Measurements from ENCODE around the gene BRD7.

DNA sequence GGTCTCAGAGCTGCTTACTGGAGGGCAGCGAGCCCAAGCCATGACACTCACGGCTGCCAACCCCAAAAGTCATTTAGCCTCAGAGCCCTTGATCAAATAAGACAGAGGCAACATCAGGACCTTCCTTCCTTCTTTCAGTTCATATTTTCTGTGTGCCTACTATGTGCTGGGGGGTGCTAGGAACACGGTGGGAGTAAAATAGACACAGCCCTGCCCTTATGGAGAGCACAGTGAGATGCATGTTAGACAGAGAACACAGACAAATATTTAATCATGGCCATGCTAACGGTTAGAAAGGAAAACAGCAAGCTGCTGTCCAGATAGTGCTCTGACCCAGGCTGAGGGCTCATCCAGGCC, 4.5 kb upstream of the BRD7 start:
- no peak for TF ChIP-seq CBX3 (IDR thresholded peaks at IDR 0.05; ENCODE audit: borderline replicate concordance, low read depth)
- TF ChIP-seq NFYB (IDR thresholded peaks at IDR 0.05; ENCODE audit: insufficient read depth, low read depth, low read length): no peak
- TF ChIP-seq FOXK2 (IDR thresholded peaks at IDR 0.05): no peak
- no peak for TF ChIP-seq GABPA (IDR thresholded peaks at IDR 0.05; ENCODE audit: low read depth)
- no peak for TF ChIP-seq CTCF (IDR thresholded peaks at IDR 0.05 in 2 of 3, conservative IDR thresholded peaks at IDR 0.05 in 1 of 3; ENCODE audit: control insufficient read depth in 2 of 3, extremely low read depth in 1 of 3, insufficient read depth in 1 of 3, low read depth in 3 of 3, low read length in 3 of 3)
- TF ChIP-seq TCF12 (IDR thresholded peaks at IDR 0.05; ENCODE audit: low read depth, low read length): no peak
- no peak for TF ChIP-seq POLR2A (IDR thresholded peaks at IDR 0.05; ENCODE audit: low read depth, low read length)
- no peak for TF ChIP-seq ETV6 (conservative IDR thresholded peaks at IDR 0.05 in 1 of 2, IDR thresholded peaks at IDR 0.05 in 1 of 2; ENCODE audit: borderline replicate concordance in 1 of 2, low read depth in 1 of 2)
- TF ChIP-seq EP300 (IDR thresholded peaks at IDR 0.05; ENCODE audit: borderline replicate concordance in 1 of 2, control insufficient read depth in 1 of 2, low read depth in 2 of 2, low read length in 2 of 2): no peak

Measured in GM12878 (cell line).